ENCODE data around the gene AK8.
"Not testable (repeated sequence)": the region's sequence is repeated elsewhere in the genome, so short reads cannot be mapped to it uniquely, and the experiment has no call there.

The AK8 gene

GRCh38 chr9:132740526-132741309 is 137.4 kb downstream of the AK8 start:
- DNase-seq = no peak

DNA sequence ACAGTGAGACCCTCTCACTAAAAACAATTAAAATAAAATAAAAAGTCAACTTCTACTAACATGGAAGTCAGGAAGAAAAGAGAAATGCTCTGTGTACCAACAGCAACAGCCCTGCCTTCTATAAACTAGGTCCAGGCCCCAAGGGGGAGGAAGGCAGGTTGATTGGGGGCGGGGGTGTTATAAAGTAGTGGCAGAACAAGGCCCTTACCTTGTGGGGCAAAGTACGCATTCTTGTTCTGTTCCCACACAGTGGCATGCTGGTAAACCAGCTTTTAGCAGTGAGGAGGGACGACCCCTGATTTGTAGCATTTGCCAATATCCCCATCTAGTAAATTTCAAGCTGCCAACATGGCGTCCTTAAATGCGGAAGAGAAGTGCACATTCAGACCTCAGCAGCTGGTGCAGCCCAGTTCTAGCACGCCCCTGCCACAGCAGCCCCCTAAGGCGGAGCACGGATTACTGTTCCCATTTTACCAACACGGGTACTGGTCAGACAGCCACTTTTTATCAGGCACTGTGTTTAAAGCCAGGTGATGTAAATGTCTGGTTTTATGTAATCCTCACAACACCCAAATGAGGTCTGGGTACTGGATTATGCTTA is 138.3 kb downstream of the AK8 start:
- no peak for DNase-seq

- DNase-seq = no peak
Observed at GRCh38 chr9:132733260-132733815, 144.7 kb downstream of the AK8 start.

- no peak for DNase-seq
Observed at GRCh38 chr9:132732326-132733259, 145.5 kb downstream of the AK8 start.

- no peak for DNase-seq
Observed at GRCh38 chr9:132731230-132731629, 146.9 kb downstream of the AK8 start.

- DNase-seq = no peak
Observed at GRCh38 chr9:132730054-132731033, 147.7 kb downstream of the AK8 start.

- peak in 1 of 2 experiments; percentile 10 for DNase-seq
Observed at GRCh38 chr9:132729235-132729890, 148.7 kb downstream of the AK8 start.

- DNase-seq = no peak
Observed at GRCh38 chr9:132728497-132728896, 149.6 kb downstream of the AK8 start.

GRCh38 chr9:132728071-132728470 is 150.0 kb downstream of the AK8 start:
- DNase-seq = no peak

DNA sequence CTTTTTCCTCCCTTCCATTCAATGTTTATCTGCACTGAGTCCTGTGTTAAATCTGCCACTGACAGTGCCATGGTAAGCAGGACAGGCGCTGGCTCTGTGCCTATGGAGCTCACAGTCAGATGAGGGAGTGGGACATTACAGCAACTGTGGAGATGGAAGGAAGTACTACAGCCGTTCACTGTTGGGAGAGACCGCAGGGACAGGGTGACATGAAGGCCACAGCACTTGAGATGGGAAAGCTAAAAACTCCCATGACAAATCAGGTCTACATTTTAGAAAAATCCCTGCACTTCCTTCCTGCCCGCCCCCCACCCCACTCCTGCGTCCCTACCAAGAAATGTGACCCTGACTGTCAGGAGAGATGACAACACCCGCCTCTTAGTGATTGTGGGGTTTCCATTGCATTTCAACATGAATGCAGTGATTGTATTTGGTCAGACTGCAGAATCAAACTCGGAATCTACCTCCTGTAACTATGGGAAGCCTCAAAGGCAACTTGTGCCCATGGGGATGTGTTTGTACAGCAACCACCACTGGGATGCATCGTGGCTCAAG is 151.4 kb downstream of the AK8 start:
- DNase-seq = no peak

GRCh38 chr9:132725306-132725705 is 152.8 kb downstream of the AK8 start:
- DNase-seq = no peak

- no peak for DNase-seq
Observed at GRCh38 chr9:132723809-132724208, 154.3 kb downstream of the AK8 start.

DNA sequence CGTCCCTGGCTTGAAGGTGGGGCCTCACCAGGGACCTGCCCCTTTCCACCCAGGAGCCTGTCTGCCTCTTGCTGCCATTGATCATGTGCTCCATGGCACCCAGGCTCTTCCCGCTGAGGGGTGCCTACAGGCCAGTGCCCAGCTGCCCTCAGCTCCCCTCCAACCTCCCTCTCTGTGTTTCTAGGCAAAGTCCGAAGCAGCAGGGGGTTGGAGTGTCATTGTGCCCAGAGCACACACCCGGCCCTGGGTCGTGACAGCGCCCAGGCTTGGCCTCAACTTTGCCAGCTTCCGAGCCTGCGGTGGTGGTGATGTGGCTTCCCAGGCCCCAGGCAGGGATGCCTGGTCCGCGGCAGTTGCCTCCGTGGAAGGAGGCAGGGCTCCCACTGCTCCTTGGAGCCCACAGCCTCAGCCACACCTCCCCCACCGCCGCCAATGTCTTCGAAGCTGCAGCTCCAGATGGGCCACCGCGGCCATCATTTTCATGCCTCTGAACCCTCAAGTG is 155.5 kb downstream of the AK8 start:
- no peak for DNase-seq

GRCh38 chr9:132721661-132722060 is 156.4 kb downstream of the AK8 start:
- no peak for DNase-seq

- not testable (repeated sequence) for DNase-seq
Observed at GRCh38 chr9:132718381-132718928, 159.6 kb downstream of the AK8 start.

- DNase-seq = no peak
Observed at GRCh38 chr9:132717326-132717945, 160.6 kb downstream of the AK8 start.

DNA sequence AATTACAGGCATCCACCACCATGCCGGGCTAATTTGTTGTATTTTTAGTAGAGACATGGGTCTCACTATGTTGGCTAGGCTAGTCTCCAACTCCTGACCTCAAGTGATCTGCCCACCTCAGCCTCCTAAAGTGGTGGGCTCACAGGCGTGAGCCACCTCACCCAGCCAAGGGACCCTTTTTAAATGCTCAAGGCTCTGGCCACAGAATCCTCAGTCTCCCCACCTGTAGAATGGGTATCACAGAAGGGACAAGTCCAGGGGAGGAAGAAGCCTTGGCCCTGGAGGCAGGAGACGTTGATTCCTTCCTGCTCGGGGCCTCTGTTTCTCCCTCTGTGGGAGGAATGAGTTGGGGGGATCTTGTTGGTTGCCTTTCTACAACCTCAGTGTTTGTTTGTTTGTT is 162.1 kb downstream of the AK8 start:
- no peak for DNase-seq

DNA sequence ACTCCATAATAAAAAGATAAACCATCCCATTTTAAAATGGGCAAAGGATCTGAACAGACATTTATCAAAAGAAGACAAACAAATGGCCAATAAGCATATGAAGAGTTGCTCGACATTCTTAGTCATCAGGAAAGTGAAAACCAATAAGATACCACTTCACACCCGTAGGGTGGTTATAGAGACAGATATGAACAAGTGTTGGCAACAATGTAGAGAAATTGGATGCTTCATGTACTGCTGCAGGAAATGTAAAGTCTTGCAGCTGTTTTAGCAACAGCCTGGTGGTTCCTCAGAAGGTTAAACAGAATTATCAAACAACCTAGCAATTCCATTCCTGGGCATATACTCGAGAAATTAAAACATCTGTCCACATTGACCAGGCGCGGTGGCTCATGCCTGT is 165.3 kb downstream of the AK8 start:
- no peak for DNase-seq

DNA sequence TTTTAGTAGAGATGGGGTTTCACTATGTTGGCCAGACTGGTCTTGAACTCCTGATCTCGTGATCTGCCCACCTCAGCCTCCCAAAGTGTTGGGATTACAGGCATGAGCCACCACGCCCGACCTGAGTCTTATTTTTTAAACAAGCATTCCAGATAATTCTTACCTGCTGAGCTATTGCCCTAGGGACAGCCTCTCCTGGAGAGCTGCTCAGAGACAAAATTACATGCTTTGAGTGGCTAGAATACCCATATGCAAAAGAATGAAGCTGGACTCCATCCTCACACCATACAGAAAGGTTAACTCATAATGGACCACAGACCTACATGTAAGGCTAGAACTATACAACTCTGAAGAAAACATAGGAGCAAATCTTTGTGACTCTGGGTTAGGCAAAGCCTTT is 166.2 kb downstream of the AK8 start:
- DNase-seq = no peak

GRCh38 chr9:132711152-132711551 is 166.9 kb downstream of the AK8 start:
- not testable (repeated sequence) for DNase-seq
